MM.1S (cell line): ENCODE measurements around the gene NTN4.

Experiments used
- DNase-seq: peaks from one replicate; pipeline ENCODE4 v3.0.0-alpha.2; 2015
- H2AFZ ChIP-seq: fragments of 300-600 bp; sonication (generic); 2 replicates; pipeline ENCODE4 v1.6.0; 2016; ENCODE audit warnings: antibody characterized with exemption, low read length
- H3F3A ChIP-seq: fragments of 300-600 bp; sonication (generic); 2 replicates; pipeline ENCODE4 v1.6.1; 2016; ENCODE audit warnings: mild to moderate bottlenecking, antibody characterized with exemption, low read length, moderate library complexity, mixed read lengths; ENCODE audit not compliant: insufficient read depth
- H3K27ac ChIP-seq: fragments of 300-600 bp; sonication (generic); 2 replicates; pipeline ENCODE4 v1.5.1; 2016; ENCODE audit warnings: mild to moderate bottlenecking, low read length
- H3K27me3 ChIP-seq: fragments of 300-600 bp; sonication (generic); replicated peaks from 2 replicates; pipeline ENCODE4 v1.6.0; 2016; ENCODE audit warnings: low read length; ENCODE audit not compliant: insufficient read depth
- H3K36me3 ChIP-seq: fragments of 300-600 bp; sonication (generic); replicated peaks from 2 replicates; pipeline ENCODE4 v1.6.1; 2016; ENCODE audit warnings: mild to moderate bottlenecking, low read length, mixed read lengths; ENCODE audit not compliant: insufficient read depth
- H3K4me1 ChIP-seq: fragments of 300-600 bp; sonication (generic); 2 replicates; pipeline ENCODE4 v1.6.1; 2016; ENCODE audit warnings: low read length, mixed read lengths
- H3K4me2 ChIP-seq: fragments of 300-600 bp; sonication (generic); 2 replicates; pipeline ENCODE4 v1.6.0; 2016; ENCODE audit warnings: low read depth, low read length
- H3K4me3 ChIP-seq: fragments of 300-600 bp; sonication (generic); 2 replicates; pipeline ENCODE4 v1.5.1; 2016; ENCODE audit warnings: low read length, mixed read lengths
- H3K79me2 ChIP-seq: fragments of 300-600 bp; sonication (generic); 2 replicates; pipeline ENCODE4 v1.6.1; 2016; ENCODE audit warnings: mixed run types, low read length, mixed read lengths
- H3K9ac ChIP-seq: fragments of 300-600 bp; sonication (generic); 2 replicates; pipeline ENCODE4 v1.6.1; 2016; ENCODE audit warnings: low read length, mixed read lengths
- H3K9me2 ChIP-seq: fragments of 300-600 bp; sonication (generic); replicated peaks from 2 replicates; pipeline ENCODE4 v1.6.1; 2016; ENCODE audit warnings: mild to moderate bottlenecking, low read length, mixed read lengths; ENCODE audit not compliant: insufficient read depth
- H3K9me3 ChIP-seq: fragments of 300-600 bp; sonication (generic); replicated peaks from 2 replicates; pipeline ENCODE4 v1.6.1; 2016; ENCODE audit warnings: mild to moderate bottlenecking, low read length, mixed read lengths; ENCODE audit not compliant: insufficient read depth
- H4K20me1 ChIP-seq: fragments of 300-600 bp; sonication (generic); 2 replicates; pipeline ENCODE4 v1.6.1; 2016; ENCODE audit warnings: mild to moderate bottlenecking, low read length, moderate library complexity, mixed read lengths; ENCODE audit not compliant: insufficient read depth
- EZH2 ChIP-seq: fragments of 300-600 bp; sonication (generic); optimal IDR thresholded peaks from 2 replicates; pipeline ENCODE3; 2017; ENCODE audit warnings: low read depth, mild to moderate bottlenecking, antibody characterized with exemption, low read length, mixed read lengths
- EZH2phosphoT487 ChIP-seq: fragments of 300-600 bp; sonication (generic); IDR thresholded peaks from 2 replicates; pipeline ENCODE4 v1.6.1; 2018; ENCODE audit warnings: antibody characterized with exemption, low read length
- TF ChIP-seq, protein P1 (sequence below): fragments of 300-600 bp; sonication (generic); IDR thresholded peaks from 2 replicates; pipeline ENCODE4 v1.5.1; 2016; ENCODE audit warnings: antibody characterized with exemption, low read length, mixed read lengths

The NTN4 gene

DNA sequence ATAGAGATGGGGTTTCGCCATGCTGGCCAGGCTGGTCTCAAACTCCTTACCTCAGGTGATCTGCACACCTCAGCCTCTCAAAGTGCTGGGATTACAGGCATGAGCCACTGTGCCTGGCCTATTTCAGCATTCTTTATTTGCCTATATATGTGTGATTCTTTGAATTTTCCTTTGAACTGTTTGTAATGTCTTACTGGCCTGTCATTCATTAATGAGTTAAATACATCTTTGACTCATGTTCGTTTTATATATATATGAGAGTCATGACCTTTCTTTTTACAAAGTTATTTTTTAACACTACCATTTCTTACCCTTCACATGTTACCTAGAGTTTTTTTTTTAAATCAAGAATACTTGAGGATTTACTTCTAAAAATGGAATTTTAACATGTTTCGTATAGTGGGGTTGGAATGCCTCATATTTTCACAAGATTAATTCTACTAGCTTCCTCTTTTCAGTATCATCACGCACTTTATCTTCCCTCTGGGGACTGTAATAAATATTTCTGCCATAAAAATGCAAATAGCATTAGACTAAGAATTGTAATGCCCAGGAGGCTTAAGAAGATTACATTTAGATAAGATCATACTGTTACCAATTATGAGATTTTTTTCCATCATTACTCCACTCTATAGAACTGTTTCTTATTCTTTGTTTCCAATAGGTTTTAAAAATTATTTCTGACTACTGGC lies 66.7 kb downstream of the NTN4 start:
- no peak overlapping the region for H2AFZ ChIP-seq
- no peaks in the 10 kb centered on the region for H3K27me3 ChIP-seq
- H3K9me3 ChIP-seq = no peaks in the 10 kb centered on the region
- H3F3A ChIP-seq = no peaks in the 10 kb centered on the region
- no peak for DNase-seq
- H3K9me2 ChIP-seq = no peaks in the 10 kb centered on the region
- H3K4me3 ChIP-seq = no peak overlapping the region
- H4K20me1 ChIP-seq = no peaks in the 10 kb centered on the region
- H3K79me2 ChIP-seq = no peaks in the 10 kb centered on the region
- H3K9ac ChIP-seq = no peak overlapping the region
- H3K36me3 ChIP-seq = no peaks in the 10 kb centered on the region
- TF ChIP-seq, protein P1, sequence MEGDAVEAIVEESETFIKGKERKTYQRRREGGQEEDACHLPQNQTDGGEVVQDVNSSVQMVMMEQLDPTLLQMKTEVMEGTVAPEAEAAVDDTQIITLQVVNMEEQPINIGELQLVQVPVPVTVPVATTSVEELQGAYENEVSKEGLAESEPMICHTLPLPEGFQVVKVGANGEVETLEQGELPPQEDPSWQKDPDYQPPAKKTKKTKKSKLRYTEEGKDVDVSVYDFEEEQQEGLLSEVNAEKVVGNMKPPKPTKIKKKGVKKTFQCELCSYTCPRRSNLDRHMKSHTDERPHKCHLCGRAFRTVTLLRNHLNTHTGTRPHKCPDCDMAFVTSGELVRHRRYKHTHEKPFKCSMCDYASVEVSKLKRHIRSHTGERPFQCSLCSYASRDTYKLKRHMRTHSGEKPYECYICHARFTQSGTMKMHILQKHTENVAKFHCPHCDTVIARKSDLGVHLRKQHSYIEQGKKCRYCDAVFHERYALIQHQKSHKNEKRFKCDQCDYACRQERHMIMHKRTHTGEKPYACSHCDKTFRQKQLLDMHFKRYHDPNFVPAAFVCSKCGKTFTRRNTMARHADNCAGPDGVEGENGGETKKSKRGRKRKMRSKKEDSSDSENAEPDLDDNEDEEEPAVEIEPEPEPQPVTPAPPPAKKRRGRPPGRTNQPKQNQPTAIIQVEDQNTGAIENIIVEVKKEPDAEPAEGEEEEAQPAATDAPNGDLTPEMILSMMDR = no peak
- TF ChIP-seq EZH2 (no peak), EZH2phosphoT487 (no peak)
- H3K4me1 ChIP-seq = no peaks in the 10 kb centered on the region
- H3K27ac ChIP-seq = no peak overlapping the region
- H3K4me2 ChIP-seq = no peak overlapping the region

DNA sequence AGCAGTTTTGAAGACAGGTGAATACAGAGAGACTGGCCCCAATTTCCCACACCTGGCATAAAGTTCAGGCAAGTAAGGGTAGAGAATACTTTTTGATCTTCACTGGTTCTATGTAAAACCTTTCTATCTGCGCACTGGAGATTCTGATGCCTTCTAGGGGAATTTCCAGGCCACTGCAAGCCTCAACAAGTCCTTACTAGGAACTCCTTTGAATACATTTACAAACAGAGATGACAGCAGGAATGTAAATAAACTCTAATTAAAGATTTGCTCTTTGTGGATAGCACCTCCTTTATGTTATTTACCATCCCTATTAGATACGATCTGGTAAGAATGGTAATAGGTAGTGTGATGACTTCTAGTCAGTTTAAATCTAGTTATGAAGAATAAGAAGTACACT lies 69.2 kb downstream of the NTN4 start:
- Histone ChIP-seq H3K27ac (no peak overlapping the region), H3K9me2 (no peaks in the 10 kb centered on the region), H3K9me3 (no peaks in the 10 kb centered on the region), H3K27me3 (0 out of 2 replicates have a peak, but pooled peaks cover 5% of the 10 kb centered on the region), H2AFZ (no peak overlapping the region), H3K4me3 (no peak overlapping the region), H3F3A (no peaks in the 10 kb centered on the region), H3K4me1 (peaks cover 17% of the 10 kb centered on the region), H3K9ac (no peak overlapping the region), H4K20me1 (no peaks in the 10 kb centered on the region), H3K79me2 (no peaks in the 10 kb centered on the region), H3K4me2 (no peak overlapping the region), H3K36me3 (no peaks in the 10 kb centered on the region)
- no peak for DNase-seq
- TF ChIP-seq, protein P1 = peak; percentile 19; the same call in 1 of the 2 replicates
- TF ChIP-seq EZH2 = no peak

DNA sequence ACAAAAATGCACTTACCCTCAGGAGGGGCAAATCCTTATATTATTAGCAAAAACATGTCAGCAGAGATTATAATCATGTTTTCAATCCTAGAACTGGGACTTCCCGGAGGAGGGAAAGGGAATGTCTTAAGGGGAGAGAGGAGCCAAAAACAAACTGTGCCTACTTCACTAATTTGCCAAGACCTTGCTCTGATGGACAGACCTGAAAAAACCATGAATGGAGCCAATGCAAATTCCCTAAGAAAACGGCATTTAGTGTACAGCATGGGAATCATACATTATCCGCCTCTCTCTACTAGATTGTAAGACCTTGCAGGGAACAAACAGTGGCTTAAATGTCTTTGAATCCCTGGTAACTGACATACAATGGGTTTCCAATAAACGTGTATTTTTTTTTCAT lies 70.4 kb downstream of the NTN4 start:
- no peaks in the 10 kb centered on the region for H3F3A ChIP-seq
- peaks cover 17% of the 10 kb centered on the region for H3K4me1 ChIP-seq
- TF ChIP-seq EZH2phosphoT487 (no peak), EZH2 (no peak)
- TF ChIP-seq, protein P1 = no peak

More for the DNA sequence above, 70.4 kb downstream of the NTN4 start:
- H3K9me3 ChIP-seq = no peaks in the 10 kb centered on the region
- H2AFZ ChIP-seq = no peak overlapping the region
- H3K27me3 ChIP-seq = 0 out of 2 replicates have a peak, but pooled peaks cover 5% of the 10 kb centered on the region
- no peak overlapping the region for H3K9ac ChIP-seq
- no peaks in the 10 kb centered on the region for H3K36me3 ChIP-seq
- no peak overlapping the region for H3K4me2 ChIP-seq
- no peak for DNase-seq
- no peaks in the 10 kb centered on the region for H4K20me1 ChIP-seq
- no peaks in the 10 kb centered on the region for H3K9me2 ChIP-seq
- H3K4me3 ChIP-seq = no peak overlapping the region
- no peaks in the 10 kb centered on the region for H3K79me2 ChIP-seq
- H3K27ac ChIP-seq = no peak overlapping the region
